ENCODE data around the gene PTPRN2.

PTPRN2 gene

GRCh38 chr7:158479664-158480025 lies 108.0 kb downstream of the PTPRN2 start:
- ATAC-seq (replicated peaks) (no peak), DNase-seq (no peak)
- Mint-ChIP-seq H3K4me3 (no peak overlapping the region), H3K36me3 (ENCODE audit: insufficient read depth) (no peaks in the 10 kb centered on the region), H3K9me3 (no peaks in the 10 kb centered on the region), H3K4me1 (ENCODE audit: low read depth in 2 of 2) (no peaks in the 10 kb centered on the region), H3K27ac (no peak overlapping the region), H3K27me3 (peaks cover 7 to 22% of the 10 kb centered on the region in 2 donors)

- Mint-ChIP-seq H3K9me3 (no peaks in the 10 kb centered on the region), H3K27me3 (peaks cover 7 to 26% of the 10 kb centered on the region in 2 donors), H3K4me1 (ENCODE audit: low read depth in 2 of 2) (no peaks in the 10 kb centered on the region), H3K27ac (no peak overlapping the region), H3K4me3 (no peak overlapping the region), H3K36me3 (ENCODE audit: insufficient read depth) (no peaks in the 10 kb centered on the region)
- ATAC-seq (replicated peaks): no peak
- DNase-seq: no peak
Measured at GRCh38 chr7:158479021-158479663, 108.5 kb downstream of the PTPRN2 start.

- Mint-ChIP-seq H3K27me3 (peaks cover 14 to 36% of the 10 kb centered on the region in 2 donors), H3K4me3 (no peak overlapping the region), H3K4me1 (ENCODE audit: low read depth in 2 of 2) (peaks cover 0 to 5% of the 10 kb centered on the region in 2 donors), H3K36me3 (ENCODE audit: insufficient read depth) (no peaks in the 10 kb centered on the region), H3K9me3 (no peaks in the 10 kb centered on the region), H3K27ac (no peak overlapping the region)
- ATAC-seq (replicated peaks) (no peak), DNase-seq (no peak)
Measured at GRCh38 chr7:158477866-158478265, 109.8 kb downstream of the PTPRN2 start.

- ATAC-seq (replicated peaks) (no peak), DNase-seq (no peak)
- H3K27ac Mint-ChIP-seq: no peak overlapping the region
Measured at GRCh38 chr7:158476331-158476932, 111.2 kb downstream of the PTPRN2 start.

GRCh38 chr7:158475679-158476052 lies 112.0 kb downstream of the PTPRN2 start:
- Mint-ChIP-seq H3K4me3 (no peak overlapping the region), H3K27me3 (peaks cover 16 to 36% of the 10 kb centered on the region in 2 donors), H3K27ac (no peak overlapping the region), H3K4me1 (ENCODE audit: low read depth in 2 of 2) (peaks cover 0 to 5% of the 10 kb centered on the region in 2 donors), H3K36me3 (ENCODE audit: insufficient read depth) (no peaks in the 10 kb centered on the region), H3K9me3 (no peaks in the 10 kb centered on the region)
- no peak for ATAC-seq (replicated peaks)
- DNase-seq: no peak

More at GRCh38 chr7:158476331-158476932, 111.2 kb downstream of the PTPRN2 start:
- H3K36me3 Mint-ChIP-seq (ENCODE audit: insufficient read depth): no peaks in the 10 kb centered on the region
- H3K4me3 Mint-ChIP-seq: no peak overlapping the region
- H3K4me1 Mint-ChIP-seq (ENCODE audit: low read depth in 2 of 2): peaks cover 0 to 5% of the 10 kb centered on the region in 2 donors
- peaks cover 16 to 36% of the 10 kb centered on the region in 2 donors for H3K27me3 Mint-ChIP-seq
- H3K9me3 Mint-ChIP-seq: no peaks in the 10 kb centered on the region

GRCh38 chr7:158475036-158475678 lies 112.5 kb downstream of the PTPRN2 start:
- Mint-ChIP-seq H3K36me3 (ENCODE audit: insufficient read depth) (no peaks in the 10 kb centered on the region), H3K9me3 (no peaks in the 10 kb centered on the region), H3K4me3 (no peak overlapping the region), H3K4me1 (ENCODE audit: low read depth in 2 of 2) (peaks cover 0 to 5% of the 10 kb centered on the region in 2 donors), H3K27ac (no peak overlapping the region), H3K27me3 (peaks cover 16 to 38% of the 10 kb centered on the region in 2 donors)
- ATAC-seq (replicated peaks): no peak
- no peak for DNase-seq

- DNase-seq (no peak), ATAC-seq (replicated peaks) (no peak)
- Mint-ChIP-seq H3K27ac (no peak overlapping the region), H3K4me1 (ENCODE audit: low read depth in 2 of 2) (peaks cover 0 to 5% of the 10 kb centered on the region in 2 donors), H3K9me3 (no peaks in the 10 kb centered on the region), H3K4me3 (no peak overlapping the region), H3K36me3 (ENCODE audit: insufficient read depth) (no peaks in the 10 kb centered on the region), H3K27me3 (peaks cover 22 to 45% of the 10 kb centered on the region in 2 donors)
Measured at GRCh38 chr7:158474488-158474887, 113.1 kb downstream of the PTPRN2 start.

- Mint-ChIP-seq H3K9me3 (no peaks in the 10 kb centered on the region), H3K27ac (no peak overlapping the region), H3K27me3 (peaks cover 27 to 50% of the 10 kb centered on the region in 2 donors), H3K36me3 (ENCODE audit: insufficient read depth) (no peaks in the 10 kb centered on the region), H3K4me1 (ENCODE audit: low read depth in 2 of 2) (peaks cover 0 to 5% of the 10 kb centered on the region in 2 donors), H3K4me3 (no peak overlapping the region)
- DNase-seq: no peak
- ATAC-seq (replicated peaks): no peak
Measured at GRCh38 chr7:158473946-158474345, 113.7 kb downstream of the PTPRN2 start.

- ATAC-seq (replicated peaks): no peak
- no peaks in the 10 kb centered on the region for H3K9me3 Mint-ChIP-seq
- H3K36me3 Mint-ChIP-seq (ENCODE audit: insufficient read depth): no peaks in the 10 kb centered on the region
- DNase-seq: no peak
- peaks cover 0 to 5% of the 10 kb centered on the region in 2 donors for H3K4me1 Mint-ChIP-seq (ENCODE audit: low read depth in 2 of 2)
- peaks cover 32 to 52% of the 10 kb centered on the region in 2 donors for H3K27me3 Mint-ChIP-seq
- no peak overlapping the region for H3K4me3 Mint-ChIP-seq
- no peak overlapping the region for H3K27ac Mint-ChIP-seq
Measured at GRCh38 chr7:158473221-158473620, 114.4 kb downstream of the PTPRN2 start.

GRCh38 chr7:158472596-158472995 lies 115.0 kb downstream of the PTPRN2 start:
- H3K4me3 Mint-ChIP-seq: no peak overlapping the region
- peaks cover 26 to 46% of the 10 kb centered on the region in 2 donors for H3K27me3 Mint-ChIP-seq
- DNase-seq (no peak), ATAC-seq (replicated peaks) (no peak)
- H3K9me3 Mint-ChIP-seq: no peaks in the 10 kb centered on the region
- H3K36me3 Mint-ChIP-seq (ENCODE audit: insufficient read depth): no peaks in the 10 kb centered on the region
- no peak overlapping the region for H3K27ac Mint-ChIP-seq
- H3K4me1 Mint-ChIP-seq (ENCODE audit: low read depth in 2 of 2): peaks cover 0 to 5% of the 10 kb centered on the region in 2 donors

- no peak overlapping the region for H3K4me3 Mint-ChIP-seq
- DNase-seq: no peak
- ATAC-seq (replicated peaks): no peak
- no peaks in the 10 kb centered on the region for H3K36me3 Mint-ChIP-seq (ENCODE audit: insufficient read depth)
- H3K27ac Mint-ChIP-seq: no peak overlapping the region
- H3K9me3 Mint-ChIP-seq: no peaks in the 10 kb centered on the region
- H3K27me3 Mint-ChIP-seq: peaks cover 31 to 37% of the 10 kb centered on the region in 2 donors
- peaks cover 0 to 5% of the 10 kb centered on the region in 2 donors for H3K4me1 Mint-ChIP-seq (ENCODE audit: low read depth in 2 of 2)
Measured at GRCh38 chr7:158471716-158472115, 115.9 kb downstream of the PTPRN2 start.

- Mint-ChIP-seq H3K27ac (no peak overlapping the region), H3K4me1 (ENCODE audit: low read depth in 2 of 2) (peaks cover 0 to 5% of the 10 kb centered on the region in 2 donors), H3K4me3 (no peak overlapping the region), H3K9me3 (peaks cover 0 to under 1% of the 10 kb centered on the region in 2 donors), H3K27me3 (peaks cover 31 to 34% of the 10 kb centered on the region in 2 donors), H3K36me3 (ENCODE audit: insufficient read depth) (no peaks in the 10 kb centered on the region)
- ATAC-seq (replicated peaks) (no peak), DNase-seq (no peak)
Measured at GRCh38 chr7:158470336-158470735, 117.3 kb downstream of the PTPRN2 start.

GRCh38 chr7:158469396-158470051 lies 118.1 kb downstream of the PTPRN2 start:
- H3K4me1 Mint-ChIP-seq (ENCODE audit: low read depth in 2 of 2): peaks cover 0 to 5% of the 10 kb centered on the region in 2 donors
- peaks cover 5 to 8% of the 10 kb centered on the region in 2 donors for H3K9me3 Mint-ChIP-seq
- H3K27ac Mint-ChIP-seq: no peak overlapping the region
- ATAC-seq (replicated peaks) (no peak), DNase-seq (no peak)
- H3K4me3 Mint-ChIP-seq: no peak overlapping the region
- H3K36me3 Mint-ChIP-seq (ENCODE audit: insufficient read depth): no peaks in the 10 kb centered on the region
- peaks cover 31 to 33% of the 10 kb centered on the region in 2 donors for H3K27me3 Mint-ChIP-seq

All from effector memory CD8-positive, alpha-beta T cell (primary cell).